Ascending aorta (tissue), 2 donors: ENCODE data around the gene CCT2. TPM values are rescaled to one million over a fixed set of nuclear protein-coding genes. Genes with fewer than 3 reads are reported as not detected.

ENCODE experiments used
- DNase-seq, 2 donors: peaks; one replicate each; pipeline ENCODE4 v3.0.0-alpha.2; 2019; ENCODE audit warnings: low spot score in 2 of 2
- H3K27ac ChIP-seq, 2 donors: fragments of 200-600 bp; sonication (generic); one replicate each; pipeline ENCODE4 v1.5.1; 2016 to 2017; ENCODE audit warnings: mild to moderate bottlenecking in 1 of 2
- H3K27me3 ChIP-seq: fragments of 200-600 bp; sonication (generic); one replicate; pipeline ENCODE4 v1.5.1; 2017
- H3K36me3 ChIP-seq, 2 donors: fragments of 200-600 bp; sonication (generic); one replicate each; pipeline ENCODE4 v1.5.1; 2016
- H3K4me1 ChIP-seq, 2 donors: fragments of 200-600 bp; sonication (generic); one replicate each; pipeline ENCODE4 v1.5.1; 2016 to 2017; ENCODE audit warnings: mild to moderate bottlenecking in 1 of 2
- H3K4me3 ChIP-seq, 2 donors: fragments of 200-600 bp; sonication (generic); one replicate each; pipeline ENCODE4 v1.5.1; 2016 to 2017; ENCODE audit warnings: mild to moderate bottlenecking in 1 of 2
- H3K9me3 ChIP-seq, 2 donors: fragments of 200-600 bp; sonication (generic); one replicate each; pipeline ENCODE4 v1.5.1; 2016
- intact Hi-C: fragments of 100-400 bp; cut with DNase I; formaldehyde crosslinking; loops from one replicate; pipeline ENCODE4 v1.15.1; 2023
- total RNA-seq: library from RNA; depleted of rRNA; stranded (reverse); fragments of >200 nt; gene quantifications from one replicate; pipeline ENCODE4 v1.1.0, GENCODE V29; 2016
- TF ChIP-seq, protein P1 (sequence below), 3 experiments: fragments of 200-600 bp in 2 of 3; fragments of 450-650 bp in 1 of 3; sonication (generic) in 2 of 3; IDR thresholded peaks; one replicate each; pipeline ENCODE4 v1.5.1; 2016 to 2019; ENCODE audit warnings: antibody characterized with exemption in 3 of 3, mild to moderate bottlenecking in 1 of 3, moderate library complexity in 1 of 3

Gene CCT2
- total RNA-seq, 1 donor from 2014 or later, result 65.0 TPM

DNA sequence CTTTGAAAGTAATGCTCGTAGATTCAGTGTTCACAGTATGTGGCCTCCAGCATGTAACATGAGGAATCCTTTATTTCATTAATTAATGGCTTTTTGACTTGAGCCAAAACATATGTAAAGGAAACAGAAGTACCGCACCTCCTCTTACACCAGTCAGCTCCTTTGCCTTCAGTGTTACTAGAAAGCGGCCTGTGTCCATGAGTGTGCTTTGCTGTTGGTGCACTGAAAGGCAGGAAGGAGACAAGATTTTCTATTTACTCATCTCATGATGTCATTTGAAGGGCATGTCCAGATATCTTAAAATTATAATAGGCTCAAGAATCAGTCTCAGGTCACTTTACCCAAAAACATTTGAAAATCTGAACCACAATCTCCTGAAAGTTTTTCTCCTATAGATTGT is 9.9 kb upstream of the CCT2 start:
- DNase-seq, result no peak
- no peak overlapping the region for H3K27ac ChIP-seq
- H3K36me3 ChIP-seq, result peaks cover 23 to 36% of the 10 kb centered on the region in 2 donors
- H3K4me1 ChIP-seq, result no peaks in the 10 kb centered on the region
- no peak overlapping the region for H3K4me3 ChIP-seq
- TF ChIP-seq, protein P1, sequence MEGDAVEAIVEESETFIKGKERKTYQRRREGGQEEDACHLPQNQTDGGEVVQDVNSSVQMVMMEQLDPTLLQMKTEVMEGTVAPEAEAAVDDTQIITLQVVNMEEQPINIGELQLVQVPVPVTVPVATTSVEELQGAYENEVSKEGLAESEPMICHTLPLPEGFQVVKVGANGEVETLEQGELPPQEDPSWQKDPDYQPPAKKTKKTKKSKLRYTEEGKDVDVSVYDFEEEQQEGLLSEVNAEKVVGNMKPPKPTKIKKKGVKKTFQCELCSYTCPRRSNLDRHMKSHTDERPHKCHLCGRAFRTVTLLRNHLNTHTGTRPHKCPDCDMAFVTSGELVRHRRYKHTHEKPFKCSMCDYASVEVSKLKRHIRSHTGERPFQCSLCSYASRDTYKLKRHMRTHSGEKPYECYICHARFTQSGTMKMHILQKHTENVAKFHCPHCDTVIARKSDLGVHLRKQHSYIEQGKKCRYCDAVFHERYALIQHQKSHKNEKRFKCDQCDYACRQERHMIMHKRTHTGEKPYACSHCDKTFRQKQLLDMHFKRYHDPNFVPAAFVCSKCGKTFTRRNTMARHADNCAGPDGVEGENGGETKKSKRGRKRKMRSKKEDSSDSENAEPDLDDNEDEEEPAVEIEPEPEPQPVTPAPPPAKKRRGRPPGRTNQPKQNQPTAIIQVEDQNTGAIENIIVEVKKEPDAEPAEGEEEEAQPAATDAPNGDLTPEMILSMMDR (IDR thresholded peaks at IDR 0.05), result no peak
- no peaks in the 10 kb centered on the region for H3K9me3 ChIP-seq
- no peaks in the 10 kb centered on the region for H3K27me3 ChIP-seq
- intact Hi-C loops, result no loop called here

DNA sequence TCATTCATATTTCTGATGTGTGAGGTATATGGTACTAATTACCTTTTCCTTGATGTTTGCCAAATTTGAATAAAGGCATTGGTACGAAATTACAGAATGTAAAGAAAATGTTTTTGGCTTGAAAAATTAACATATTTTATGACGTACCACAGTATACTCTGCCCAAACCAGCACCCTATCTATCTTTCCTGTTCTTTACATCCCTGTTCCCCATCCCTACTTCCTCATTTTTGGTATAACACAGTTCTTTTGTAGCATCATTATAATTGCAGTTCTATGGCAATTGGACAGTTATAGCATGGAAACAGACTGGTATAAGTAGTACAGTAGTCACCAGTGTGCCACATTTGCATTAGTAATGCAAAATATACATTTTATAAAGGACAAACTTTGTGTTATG is 7.0 kb upstream of the CCT2 start:
- Histone ChIP-seq H3K4me1 (no peaks in the 10 kb centered on the region), H3K27ac (no peak overlapping the region), H3K36me3 (peaks cover 15 to 18% of the 10 kb centered on the region in 2 donors), H3K27me3 (no peaks in the 10 kb centered on the region), H3K4me3 (no peak overlapping the region), H3K9me3 (no peaks in the 10 kb centered on the region)
- TF ChIP-seq, protein P1 (IDR thresholded peaks at IDR 0.05), result no peak
- DNase-seq, result no peak
- intact Hi-C loops, result no loop called here

DNA sequence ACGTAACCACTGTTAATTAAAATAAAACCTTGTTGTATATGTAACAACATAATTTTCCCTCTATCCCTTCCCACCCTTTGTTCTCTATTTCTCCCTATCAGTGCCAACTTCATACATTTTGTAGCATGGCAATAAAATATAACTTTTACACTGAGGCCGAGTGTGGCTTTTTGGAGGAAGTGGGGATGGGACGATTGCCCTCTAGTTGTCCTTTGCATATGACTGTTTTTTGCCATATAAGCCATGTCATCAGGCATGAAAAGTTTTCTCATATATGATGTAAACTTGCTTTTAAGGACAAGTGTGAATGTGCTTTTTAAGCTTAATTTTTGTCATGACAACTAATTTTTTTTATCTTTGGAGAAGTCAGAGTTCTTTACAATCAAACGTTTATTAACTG is 6.2 kb upstream of the CCT2 start:
- intact Hi-C loops, result no loop called here
- H3K4me3 ChIP-seq, result no peak overlapping the region
- DNase-seq, result no peak

GRCh38 chr12:69580074-69580473 is 5.2 kb upstream of the CCT2 start:
- no peak overlapping the region for H3K27ac ChIP-seq
- intact Hi-C loops, result no loop called here
- no peak for DNase-seq
- H3K4me3 ChIP-seq, result no peak overlapping the region
- TF ChIP-seq, protein P1 (IDR thresholded peaks at IDR 0.05), result no peak
- no peaks in the 10 kb centered on the region for H3K9me3 ChIP-seq
- H3K27me3 ChIP-seq, result no peaks in the 10 kb centered on the region
- no peaks in the 10 kb centered on the region for H3K4me1 ChIP-seq
- H3K36me3 ChIP-seq, result peaks cover 3 to 5% of the 10 kb centered on the region in 2 donors

More for the DNA sequence above, 6.2 kb upstream of the CCT2 start:
- H3K36me3 ChIP-seq, result peaks cover 13 to 15% of the 10 kb centered on the region in 2 donors
- TF ChIP-seq, protein P1 (IDR thresholded peaks at IDR 0.05), result no peak
- no peak overlapping the region for H3K27ac ChIP-seq
- H3K4me1 ChIP-seq, result no peaks in the 10 kb centered on the region
- no peaks in the 10 kb centered on the region for H3K9me3 ChIP-seq
- H3K27me3 ChIP-seq, result no peaks in the 10 kb centered on the region

DNA sequence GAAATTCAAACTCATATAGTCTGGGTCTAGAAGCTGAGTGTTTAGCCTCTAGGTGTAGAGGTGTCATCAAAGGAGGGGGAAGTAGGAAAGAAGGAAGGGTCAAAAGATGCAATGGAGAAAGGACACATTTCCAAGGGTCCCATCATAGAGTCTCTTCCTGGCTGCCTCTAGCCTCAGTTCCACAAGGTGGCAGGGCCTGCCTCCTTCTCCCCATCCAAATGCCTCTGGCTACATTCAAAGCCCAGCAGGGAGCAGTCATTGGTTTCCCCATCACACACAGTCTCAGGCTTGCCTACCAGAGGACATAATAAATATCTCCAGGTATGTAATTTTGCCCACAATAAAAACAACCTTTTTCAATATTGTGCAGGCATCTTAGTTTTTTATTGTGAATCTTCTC is 2.1 kb upstream of the CCT2 start:
- no peak overlapping the region for H3K4me3 ChIP-seq
- H3K27ac ChIP-seq, result no peak overlapping the region
- H3K4me1 ChIP-seq, result peaks cover 6 to 8% of the 10 kb centered on the region in 2 donors
- no peaks in the 10 kb centered on the region for H3K9me3 ChIP-seq
- intact Hi-C loops, result no loop called here
- H3K36me3 ChIP-seq, result peaks cover 10 to 16% of the 10 kb centered on the region in 2 donors
- TF ChIP-seq, protein P1 (IDR thresholded peaks at IDR 0.05), result no peak
- no peak for DNase-seq
- H3K27me3 ChIP-seq, result no peaks in the 10 kb centered on the region

GRCh38 chr12:69588527-69588926 is 3.3 kb downstream of the CCT2 start:
- Histone ChIP-seq H3K9me3 (no peaks in the 10 kb centered on the region), H3K27ac (no peak overlapping the region), H3K4me3 (no peak overlapping the region), H3K36me3 (peaks cover 57 to 68% of the 10 kb centered on the region in 2 donors), H3K4me1 (peaks cover 6 to 8% of the 10 kb centered on the region in 2 donors), H3K27me3 (no peaks in the 10 kb centered on the region)
- no peak for DNase-seq
- intact Hi-C loops, result no loop called here
- TF ChIP-seq, protein P1 (IDR thresholded peaks at IDR 0.05), result no peak
